Activated CD4-positive, alpha-beta T cell treated with anti-CD3 and anti-CD28 coated beads, Interleukin-2, amount 10 ng/mL, durations not matched to agents 7 days and 5 days (primary cell): ENCODE results near the gene CD81. TPM values are rescaled to one million over a fixed set of nuclear protein-coding genes. Genes with fewer than 3 reads are reported as not detected.

Experiments
- CTCF ChIA-PET: fragments of 350-600 bp; sonication (Branson Sonifier 250); formaldehyde crosslinking; loops from one replicate; lab custom pipeline; 2021; ENCODE audit warnings: antibody characterized with exemption; lab: Charles Lee
- POLR2A ChIA-PET: fragments of 350-600 bp; sonication (Branson Sonifier 250); formaldehyde crosslinking; loops from one replicate; lab custom pipeline; 2021; ENCODE audit warnings: antibody characterized with exemption; lab: Charles Lee
- DNase-seq: peaks from one replicate; pipeline ENCODE4 v3.0.0-alpha.2; 2020
- H3K27ac Mint-ChIP-seq: one replicate; pipeline ENCODE4 v1.8.0; 2021; ENCODE audit warnings: mild to moderate bottlenecking, moderate library complexity, mixed read lengths
- H3K27me3 Mint-ChIP-seq: one replicate; pipeline ENCODE4 v1.8.0; 2021; ENCODE audit warnings: mixed read lengths
- H3K36me3 Mint-ChIP-seq: one replicate; pipeline ENCODE4 v1.8.0; 2021; ENCODE audit warnings: low read depth, mixed read lengths
- H3K4me1 Mint-ChIP-seq: one replicate; pipeline ENCODE4 v1.8.0; 2021; ENCODE audit warnings: mixed read lengths
- H3K4me3 Mint-ChIP-seq: one replicate; pipeline ENCODE4 v1.8.0; 2021; ENCODE audit warnings: mild to moderate bottlenecking, moderate library complexity, mixed read lengths
- H3K9me3 Mint-ChIP-seq: one replicate; pipeline ENCODE4 v1.8.0; 2021; ENCODE audit warnings: mixed read lengths
- total RNA-seq, 2 experiments: library from RNA; stranded (reverse); gene quantifications; one replicate each; pipeline ENCODE4 v1.2.3, GENCODE V29; 2021

Gene CD81
- total RNA-seq, 2 experiments from 2014 or later: 137 to 157 TPM

- Mint-ChIP-seq H3K4me1 (no peaks in the 10 kb centered on the region), H3K27ac (no peak overlapping the region), H3K4me3 (no peak overlapping the region), H3K27me3 (no peaks in the 10 kb centered on the region), H3K36me3 (no peaks in the 10 kb centered on the region), H3K9me3 (no peaks in the 10 kb centered on the region)
- ChIA-PET POLR2A (no interaction called here), CTCF (interaction anchor here (0.9 to 4.0 kb wide), 3 partner anchors 9 to 106 kb away, joined by 3 to 20 read pairs (median 5); partner anchors contain the start of gene TSSC4)
- no peak for DNase-seq
Observed at GRCh38 chr11:2410616-2411015, 33.5 kb downstream of the CD81 start.

- Mint-ChIP-seq H3K36me3 (no peaks in the 10 kb centered on the region), H3K27ac (no peak overlapping the region), H3K27me3 (no peaks in the 10 kb centered on the region), H3K4me3 (no peak overlapping the region), H3K4me1 (no peaks in the 10 kb centered on the region), H3K9me3 (no peaks in the 10 kb centered on the region)
- POLR2A ChIA-PET: no interaction called here
- no peak for DNase-seq
- CTCF ChIA-PET: interaction anchor here (0.7 to 4.0 kb wide), 4 partner anchors 8 to 16 kb away, joined by 3 to 20 read pairs (median 7); partner anchors contain the start of gene TSSC4
Observed at GRCh38 chr11:2411446-2412305, 34.6 kb downstream of the CD81 start.

GRCh38 chr11:2412323-2412722, 35.2 kb downstream of the CD81 start:
- Mint-ChIP-seq H3K27me3 (no peaks in the 10 kb centered on the region), H3K4me3 (no peak overlapping the region), H3K9me3 (no peaks in the 10 kb centered on the region), H3K36me3 (no peaks in the 10 kb centered on the region), H3K4me1 (no peaks in the 10 kb centered on the region), H3K27ac (no peak overlapping the region)
- CTCF ChIA-PET: interaction anchor here (0.7 to 2.3 kb wide), 3 partner anchors 9 to 15 kb away, joined by 3 to 11 read pairs (median 3); partner anchors contain the start of gene TSSC4
- POLR2A ChIA-PET: no interaction called here
- DNase-seq: no peak

GRCh38 chr11:2413742-2414579, 36.9 kb downstream of the CD81 start:
- ChIA-PET POLR2A (no interaction called here), CTCF (interaction anchor here (1.8 to 2.3 kb wide), 2 partner anchors 13 to 14 kb away, joined by 3 to 11 read pairs; partner anchors contain the start of gene TSSC4)
- Mint-ChIP-seq H3K4me1 (no peaks in the 10 kb centered on the region), H3K27ac (no peak overlapping the region), H3K27me3 (no peaks in the 10 kb centered on the region), H3K9me3 (no peaks in the 10 kb centered on the region), H3K36me3 (no peaks in the 10 kb centered on the region), H3K4me3 (no peak overlapping the region)
- no peak for DNase-seq

- Mint-ChIP-seq H3K4me1 (no peaks in the 10 kb centered on the region), H3K4me3 (no peak overlapping the region), H3K27me3 (no peaks in the 10 kb centered on the region), H3K36me3 (no peaks in the 10 kb centered on the region), H3K27ac (no peak overlapping the region), H3K9me3 (no peaks in the 10 kb centered on the region)
- ChIA-PET CTCF (no interaction called here), POLR2A (no interaction called here)
- no peak for DNase-seq
Observed at GRCh38 chr11:2414616-2415015, 37.5 kb downstream of the CD81 start.

- POLR2A ChIA-PET: no interaction called here
- H3K4me1 Mint-ChIP-seq: no peaks in the 10 kb centered on the region
- H3K27me3 Mint-ChIP-seq: no peaks in the 10 kb centered on the region
- no peaks in the 10 kb centered on the region for H3K9me3 Mint-ChIP-seq
- H3K4me3 Mint-ChIP-seq: no peak overlapping the region
- no peaks in the 10 kb centered on the region for H3K36me3 Mint-ChIP-seq
- H3K27ac Mint-ChIP-seq: no peak overlapping the region
- CTCF ChIA-PET: interaction anchor here (1.6 kb wide), 1 partner anchor 110 kb away, joined by 7 read pairs; no protein-coding TSS in a partner anchor
- DNase-seq: no peak
Observed at GRCh38 chr11:2415171-2415570, 38.1 kb downstream of the CD81 start.

GRCh38 chr11:2415601-2416380, 38.7 kb downstream of the CD81 start:
- no peak for DNase-seq
- H3K36me3 Mint-ChIP-seq: no peaks in the 10 kb centered on the region
- H3K27ac Mint-ChIP-seq: no peak overlapping the region
- no peaks in the 10 kb centered on the region for H3K4me1 Mint-ChIP-seq
- no peaks in the 10 kb centered on the region for H3K27me3 Mint-ChIP-seq
- CTCF ChIA-PET: interaction anchor here (1.6 kb wide), 1 partner anchor 111 kb away, joined by 7 read pairs; no protein-coding TSS in a partner anchor
- H3K4me3 Mint-ChIP-seq: no peak overlapping the region
- POLR2A ChIA-PET: no interaction called here
- no peaks in the 10 kb centered on the region for H3K9me3 Mint-ChIP-seq

- Mint-ChIP-seq H3K4me1 (no peaks in the 10 kb centered on the region), H3K27ac (no peak overlapping the region), H3K9me3 (no peaks in the 10 kb centered on the region), H3K27me3 (no peaks in the 10 kb centered on the region), H3K36me3 (no peaks in the 10 kb centered on the region), H3K4me3 (no peak overlapping the region)
- POLR2A ChIA-PET: no interaction called here
- no peak for DNase-seq
- CTCF ChIA-PET: interaction anchor here (1.6 to 7.4 kb wide), 2 partner anchors 110 to 112 kb away, joined by 7 to 134 read pairs; no protein-coding TSS in a partner anchor
Observed at GRCh38 chr11:2416765-2417164, 39.7 kb downstream of the CD81 start.

GRCh38 chr11:2417856-2418692, 41.0 kb downstream of the CD81 start:
- Mint-ChIP-seq H3K9me3 (no peaks in the 10 kb centered on the region), H3K4me3 (no peak overlapping the region), H3K4me1 (no peaks in the 10 kb centered on the region), H3K27me3 (no peaks in the 10 kb centered on the region), H3K36me3 (no peaks in the 10 kb centered on the region), H3K27ac (no peak overlapping the region)
- ChIA-PET POLR2A (no interaction called here), CTCF (interaction anchor here (3.3 to 7.4 kb wide), 5 partner anchors 9 to 220 kb away, joined by 20 to 134 read pairs (median 22); partner anchors contain the start of genes C11orf21, TSPAN32 and TSSC4)
- no peak for DNase-seq

GRCh38 chr11:2418693-2419360, 41.7 kb downstream of the CD81 start:
- ChIA-PET CTCF (interaction anchor here (0.8 to 7.4 kb wide), 21 partner anchors 9 to 586 kb away, joined by 3 to 134 read pairs (median 4); partner anchors contain the start of genes C11orf21, TSPAN32 and TSSC4), POLR2A (no interaction called here)
- Mint-ChIP-seq H3K4me3 (no peak overlapping the region), H3K4me1 (no peaks in the 10 kb centered on the region), H3K27ac (peak overlapping the region; percentile 41), H3K36me3 (no peaks in the 10 kb centered on the region), H3K27me3 (no peaks in the 10 kb centered on the region), H3K9me3 (no peaks in the 10 kb centered on the region)
- no peak for DNase-seq
